NOMO-1 treated with dmso at 0.1 percent for 144 hours (cell line): ENCODE measurements around the gene SPATA2L.
"Not testable (repeated sequence)": the region's sequence is repeated elsewhere in the genome, so short reads cannot be mapped to it uniquely, and the experiment has no call there.

Experiments used
- DNase-seq: peaks from one replicate; lab custom pipeline; 2025; ENCODE audit not compliant: unreplicated experiment; lab: John Stamatoyannopoulos, UW

Gene SPATA2L

DNA sequence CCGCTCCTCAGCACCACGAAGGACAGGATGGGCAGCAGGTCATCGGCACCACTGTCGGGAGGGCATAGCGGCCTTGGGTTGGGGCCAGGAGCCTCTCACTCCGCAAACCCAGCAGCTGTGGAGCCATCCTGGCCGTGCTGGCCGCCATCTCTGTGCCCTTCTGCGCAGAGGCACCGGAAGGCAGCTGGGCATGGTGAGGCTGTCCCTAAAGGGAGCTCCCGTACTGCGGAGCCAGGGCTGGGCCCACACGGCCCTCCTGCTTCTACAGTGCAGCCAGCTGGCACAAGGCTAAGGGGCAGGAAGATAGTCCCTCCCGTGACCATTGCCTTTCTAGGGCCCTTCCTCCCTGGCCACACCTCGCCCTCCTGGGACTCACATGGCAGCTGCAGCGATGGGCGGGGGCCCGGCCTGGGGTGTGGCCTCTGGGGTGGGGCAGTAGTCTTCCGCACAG lies 7.0 kb upstream of the SPATA2L start:
- no peak for DNase-seq

DNA sequence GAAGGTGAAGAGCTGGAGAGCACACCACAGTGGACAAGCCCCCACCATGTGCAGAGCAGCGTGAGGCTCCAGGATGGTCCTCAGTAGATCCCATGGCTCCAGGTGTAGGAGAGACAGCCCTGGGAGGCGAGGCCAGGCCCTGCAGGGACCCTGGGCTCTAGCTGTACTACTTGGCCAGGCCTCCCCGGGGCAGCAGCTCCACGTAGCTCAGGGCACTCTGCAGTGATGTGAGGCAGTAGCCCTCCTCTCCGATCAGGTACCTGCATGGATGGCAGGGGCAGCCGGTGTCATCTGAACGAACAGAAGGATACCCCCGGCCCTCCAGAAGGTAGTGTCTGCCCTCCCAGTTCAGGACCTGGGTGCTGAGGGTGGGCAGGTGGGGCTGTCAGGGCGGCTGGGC lies 6.2 kb upstream of the SPATA2L start:
- DNase-seq: no peak

DNA sequence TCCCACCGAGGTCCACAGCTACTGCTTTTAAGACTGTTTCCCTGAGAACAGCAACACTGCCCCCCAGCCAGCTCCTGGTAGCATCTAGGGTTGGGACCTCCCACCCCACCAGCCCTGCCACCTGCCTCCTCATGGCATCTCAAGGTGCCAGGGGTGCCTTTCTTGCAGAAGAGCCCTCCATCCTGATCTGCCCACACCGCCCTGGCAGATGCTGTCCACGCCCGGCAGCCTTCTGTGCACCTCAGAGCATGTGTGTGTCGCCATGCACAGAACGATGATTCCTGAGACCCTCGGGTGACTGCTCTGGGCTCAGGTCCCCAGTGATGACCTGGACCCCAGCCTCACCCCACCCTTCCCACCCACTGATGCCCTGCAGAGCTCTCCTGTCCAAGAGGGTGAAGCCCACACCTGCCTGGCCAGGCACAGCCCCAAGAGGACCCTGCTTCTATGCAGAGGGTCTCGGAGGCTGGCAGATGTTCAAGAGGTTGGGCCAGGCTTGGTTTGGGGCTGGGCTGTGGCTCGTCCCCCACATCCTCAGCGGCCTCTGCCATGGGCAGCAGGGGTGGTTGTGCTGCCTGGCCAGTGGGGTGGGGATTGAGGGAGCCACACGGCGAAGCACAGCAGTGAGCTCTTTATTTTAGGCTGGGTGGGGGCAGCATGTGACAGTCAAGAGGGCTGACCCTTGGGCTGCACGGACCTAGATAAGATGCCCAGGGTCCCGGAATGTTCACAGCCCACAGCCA lies 5.2 kb upstream of the SPATA2L start:
- no peak for DNase-seq

DNA sequence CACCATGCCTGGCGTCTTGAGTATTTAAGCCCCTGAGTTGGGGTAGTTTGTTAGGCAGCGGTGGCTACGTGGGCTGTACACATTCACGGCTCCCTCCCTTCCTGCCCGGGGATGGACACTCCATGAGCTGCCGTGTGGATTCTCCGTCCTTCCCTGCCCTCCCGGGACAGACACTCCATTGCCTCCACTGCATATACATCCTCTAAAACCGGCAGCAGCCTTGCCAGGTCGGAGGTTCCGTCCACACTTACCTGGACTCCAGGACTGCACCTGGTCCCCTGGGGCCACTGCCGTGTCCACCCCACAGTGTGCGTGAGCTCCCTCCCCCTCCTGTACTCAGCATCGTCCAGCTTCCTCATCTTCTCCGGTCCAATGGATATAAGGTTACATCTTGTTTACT lies 3.5 kb upstream of the SPATA2L start:
- no peak for DNase-seq

DNA sequence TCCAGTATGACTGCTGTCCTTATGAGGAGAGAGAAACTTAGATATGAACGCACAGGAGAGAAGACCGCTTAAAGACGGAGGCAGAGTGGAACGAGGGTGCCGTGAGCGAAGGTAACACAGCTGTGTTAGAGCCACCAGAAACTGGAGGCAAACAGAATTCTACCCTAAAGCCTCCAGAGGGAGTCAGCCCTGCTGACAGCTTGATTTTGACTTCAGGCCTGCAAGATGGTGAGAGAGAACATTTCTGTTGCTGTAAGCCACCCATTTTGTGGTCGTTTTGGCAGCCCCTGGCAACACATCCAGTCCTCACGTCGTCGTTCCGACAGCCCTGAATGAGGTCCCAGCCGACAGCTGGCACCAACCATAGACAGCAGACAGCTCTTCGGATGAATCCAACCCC lies 2.8 kb upstream of the SPATA2L start:
- DNase-seq: no peak

DNA sequence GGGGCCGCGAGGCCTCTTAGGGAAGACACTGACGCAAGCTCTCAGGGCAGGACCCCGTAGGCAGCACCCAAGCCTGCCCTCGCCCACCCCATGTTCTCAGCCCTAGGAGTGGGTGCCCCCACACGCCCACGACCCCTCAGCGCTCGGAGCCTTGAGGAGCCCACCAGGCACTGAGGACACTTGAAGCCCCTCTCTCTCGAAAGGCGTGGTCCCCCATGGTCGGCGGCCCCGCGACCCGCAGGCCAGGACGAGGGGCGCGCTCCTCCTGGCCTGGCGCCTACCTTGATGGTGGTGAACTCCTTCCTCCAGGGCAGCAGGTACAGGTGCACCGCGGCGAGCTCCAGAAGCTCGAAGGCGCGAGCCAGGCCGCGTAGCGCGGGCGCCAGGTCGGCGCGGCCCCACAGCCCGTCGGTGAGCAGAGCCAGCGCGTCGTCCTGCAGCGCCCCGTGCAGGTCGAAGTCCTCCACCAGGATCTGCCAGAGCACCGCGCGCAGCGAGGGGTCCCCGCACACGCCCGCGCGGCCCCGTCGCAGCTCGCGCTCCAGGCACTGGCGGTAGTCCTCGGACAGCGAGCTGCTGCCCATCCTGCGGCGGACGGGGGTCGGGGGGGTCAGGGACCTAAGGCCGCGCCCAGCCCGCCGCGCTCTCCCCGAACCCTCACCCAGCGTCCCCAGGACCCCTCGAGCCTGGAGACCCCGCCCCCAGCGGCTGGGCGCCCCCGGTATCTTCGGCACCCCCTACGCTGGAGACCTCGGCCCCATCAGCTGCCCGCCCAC lies 668 bp downstream of the SPATA2L start:
- DNase-seq: no peak

DNA sequence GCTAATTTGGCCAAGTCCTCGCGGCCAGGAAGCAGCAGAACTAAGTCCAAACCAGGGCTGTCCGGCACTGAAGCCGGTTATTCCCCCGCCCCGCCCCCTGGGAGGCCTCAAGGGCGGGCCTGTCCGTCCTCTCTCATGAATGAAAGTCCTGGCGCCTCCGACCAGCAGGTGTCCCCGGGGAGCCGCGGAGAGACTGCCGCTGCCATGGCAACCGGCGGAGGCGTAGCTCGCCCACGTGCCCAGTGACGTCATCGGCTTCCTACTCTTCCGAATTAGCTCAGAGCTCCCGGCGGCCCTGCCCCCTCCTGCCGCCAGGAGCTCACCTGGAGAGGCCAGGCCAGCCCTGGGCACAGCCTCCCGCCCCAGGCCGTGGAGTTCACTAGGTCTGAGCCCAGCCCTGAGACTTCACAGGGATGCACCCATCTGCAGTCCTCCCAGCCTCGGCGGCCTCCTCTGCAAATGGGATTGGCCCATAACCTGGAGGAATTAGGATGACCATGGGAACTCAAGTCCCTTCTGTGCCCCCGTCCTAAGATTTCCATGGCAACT lies 1.3 kb downstream of the SPATA2L start:
- peak; percentile 94 for DNase-seq

DNA sequence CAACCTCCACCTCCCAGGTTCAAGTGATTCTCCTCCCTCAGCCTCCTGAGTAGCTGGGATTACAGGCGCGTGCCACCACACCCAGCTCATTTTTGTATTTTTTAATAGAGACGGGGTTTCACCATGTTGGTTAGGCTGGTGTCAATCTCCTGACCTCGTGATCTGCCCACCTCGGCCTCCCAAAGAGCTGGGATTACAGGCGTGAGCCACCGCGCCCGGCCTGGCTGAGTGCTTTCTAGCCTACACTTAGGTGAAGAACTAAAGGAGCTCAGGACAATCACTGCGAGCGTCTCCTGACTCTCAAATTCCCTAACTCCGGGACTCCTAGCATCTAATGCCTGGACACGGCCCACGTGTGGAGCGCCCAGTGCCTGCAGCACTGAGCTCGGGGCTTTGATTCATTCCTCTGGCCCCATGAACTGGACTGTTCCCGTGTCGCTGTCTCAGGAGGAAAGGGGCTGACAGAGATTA lies 1.8 kb downstream of the SPATA2L start:
- not testable (repeated sequence) for DNase-seq

DNA sequence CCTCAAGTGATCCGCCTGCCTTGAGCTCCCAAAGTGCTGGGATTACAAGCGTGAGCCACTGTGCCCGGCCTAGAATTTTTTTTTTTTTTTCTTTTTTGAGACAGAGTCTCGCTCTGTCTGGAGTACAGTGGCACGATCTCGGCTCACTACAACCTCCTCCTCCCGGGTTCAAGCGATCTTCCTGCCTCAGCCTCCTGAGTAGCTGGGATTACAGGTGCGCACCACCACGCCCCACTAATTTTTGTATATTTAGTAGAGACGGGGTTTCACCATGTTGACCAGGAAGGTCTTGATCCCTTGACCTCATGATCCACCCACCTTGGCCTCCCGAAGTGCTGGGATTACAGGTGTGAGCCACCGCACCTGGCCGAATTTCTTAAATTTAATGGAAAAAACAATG lies 2.8 kb downstream of the SPATA2L start:
- not testable (repeated sequence) for DNase-seq

DNA sequence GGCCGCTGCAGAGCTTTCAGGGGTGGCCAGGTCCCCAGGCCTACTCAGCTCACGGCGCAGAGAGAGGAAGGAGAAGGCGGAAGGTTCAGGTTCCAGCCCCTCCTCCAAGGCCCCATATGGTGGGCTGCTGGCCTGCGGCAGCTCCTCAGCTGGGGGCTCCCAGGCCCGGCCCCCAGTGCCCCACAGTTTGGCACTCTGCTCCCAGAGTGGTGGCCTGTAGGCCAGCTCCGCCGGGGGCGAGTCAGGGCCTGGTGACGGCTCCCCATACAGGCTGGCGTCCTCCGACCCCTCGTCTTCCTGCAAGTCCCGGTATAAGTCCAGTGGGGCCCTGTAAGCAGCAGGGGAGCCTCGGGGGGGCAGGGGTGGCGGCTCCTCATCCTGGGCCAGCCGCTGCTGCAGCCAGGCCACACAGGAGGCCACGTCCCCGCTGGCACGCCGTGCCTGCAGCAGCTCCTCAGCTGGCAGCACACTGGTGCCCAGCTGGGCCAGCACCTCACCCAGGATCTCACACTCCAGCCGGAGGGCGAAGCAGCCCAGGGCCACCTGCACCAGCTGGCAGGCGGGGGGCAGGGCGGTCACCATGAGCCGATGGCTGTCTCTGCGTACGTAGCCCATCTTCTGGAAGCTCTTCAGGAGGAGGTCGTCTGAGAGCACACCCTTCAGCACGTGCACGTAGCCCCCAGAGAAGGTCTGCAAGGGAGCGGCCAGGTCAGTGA lies 3.7 kb downstream of the SPATA2L start:
- no peak for DNase-seq

DNA sequence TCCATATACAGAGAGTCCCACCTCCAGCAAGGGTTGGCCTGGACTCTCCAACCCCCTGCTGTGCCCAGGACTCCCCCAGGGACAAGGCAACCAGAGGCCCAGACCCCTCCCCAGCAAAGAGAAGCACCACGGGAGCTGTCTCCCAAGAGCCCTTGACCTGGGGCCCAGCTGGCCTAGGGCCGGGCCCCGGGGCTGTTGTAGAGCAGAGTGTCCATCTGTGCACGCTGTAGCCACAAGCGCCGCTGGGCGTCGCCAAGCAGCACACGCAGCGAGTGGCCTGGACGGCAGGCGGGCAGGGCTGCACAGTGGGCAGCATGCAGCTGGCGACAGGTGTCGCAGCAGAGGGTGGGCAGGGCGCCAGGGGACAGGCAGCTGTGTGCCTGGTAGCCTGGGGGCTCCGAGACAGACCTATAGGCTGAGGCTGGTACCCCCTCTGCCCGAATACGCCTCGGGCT lies 4.3 kb downstream of the SPATA2L start:
- no peak for DNase-seq

DNA sequence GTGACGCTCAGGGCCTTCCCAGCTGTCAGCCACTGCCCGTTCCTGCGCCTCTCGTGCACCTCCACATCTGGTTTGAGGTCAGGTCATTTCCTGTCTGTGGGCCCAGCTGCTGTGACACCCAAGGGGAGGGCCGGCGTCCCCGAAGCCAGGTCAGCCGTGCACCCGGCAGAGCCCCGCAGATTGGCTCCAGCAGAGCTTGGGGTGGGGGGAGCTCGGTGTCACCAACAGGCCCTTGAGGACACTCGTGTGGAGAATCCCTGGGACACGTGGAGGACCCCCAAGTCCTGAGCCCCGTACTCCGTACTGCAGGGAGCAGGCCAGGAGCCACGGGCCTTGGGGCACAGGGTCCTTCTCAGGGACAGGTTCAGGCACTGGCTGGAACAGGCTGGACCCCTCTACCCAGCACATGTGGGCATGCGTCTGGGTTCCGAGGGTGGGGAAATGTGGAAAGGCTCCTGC lies 4.8 kb downstream of the SPATA2L start:
- no peak for DNase-seq

DNA sequence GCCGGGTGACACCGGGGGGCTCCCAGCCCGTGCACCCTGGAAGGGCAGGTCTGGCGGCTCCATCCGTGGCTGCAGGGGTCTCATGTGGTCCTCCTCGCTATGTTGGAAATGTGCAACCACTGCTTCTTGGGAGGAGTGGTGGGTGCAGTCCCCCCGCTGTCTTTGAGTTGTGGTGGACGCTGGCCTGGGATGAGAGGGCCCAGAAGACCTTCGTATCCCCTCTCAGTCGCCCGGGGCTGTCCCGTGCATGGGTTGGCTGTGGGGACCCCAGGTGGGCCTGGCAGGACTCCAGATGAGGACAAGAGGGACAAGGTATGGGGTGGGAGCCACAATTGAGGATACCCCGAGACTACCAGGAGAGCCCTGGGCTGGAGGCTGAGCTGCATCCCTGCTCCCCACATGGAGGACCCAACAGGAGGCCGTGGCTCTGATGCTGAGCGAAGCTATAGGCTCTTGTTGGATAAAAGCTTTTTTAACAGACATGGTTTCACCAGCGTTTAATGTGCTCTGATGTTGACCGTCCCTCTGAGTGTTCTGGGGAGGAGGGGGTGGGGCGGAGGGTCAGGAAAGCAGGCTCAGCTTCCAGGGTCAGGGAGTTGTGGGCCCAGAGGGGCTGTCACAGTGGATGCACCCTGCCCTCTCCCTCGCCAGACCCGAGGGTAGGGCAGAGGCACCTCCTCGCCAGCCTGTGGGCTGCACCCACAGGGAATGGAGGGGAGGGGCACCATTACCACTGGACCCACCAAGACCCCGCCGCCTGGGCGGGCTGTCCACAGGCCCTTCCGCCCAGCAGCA lies 5.4 kb downstream of the SPATA2L start:
- DNase-seq: no peak

DNA sequence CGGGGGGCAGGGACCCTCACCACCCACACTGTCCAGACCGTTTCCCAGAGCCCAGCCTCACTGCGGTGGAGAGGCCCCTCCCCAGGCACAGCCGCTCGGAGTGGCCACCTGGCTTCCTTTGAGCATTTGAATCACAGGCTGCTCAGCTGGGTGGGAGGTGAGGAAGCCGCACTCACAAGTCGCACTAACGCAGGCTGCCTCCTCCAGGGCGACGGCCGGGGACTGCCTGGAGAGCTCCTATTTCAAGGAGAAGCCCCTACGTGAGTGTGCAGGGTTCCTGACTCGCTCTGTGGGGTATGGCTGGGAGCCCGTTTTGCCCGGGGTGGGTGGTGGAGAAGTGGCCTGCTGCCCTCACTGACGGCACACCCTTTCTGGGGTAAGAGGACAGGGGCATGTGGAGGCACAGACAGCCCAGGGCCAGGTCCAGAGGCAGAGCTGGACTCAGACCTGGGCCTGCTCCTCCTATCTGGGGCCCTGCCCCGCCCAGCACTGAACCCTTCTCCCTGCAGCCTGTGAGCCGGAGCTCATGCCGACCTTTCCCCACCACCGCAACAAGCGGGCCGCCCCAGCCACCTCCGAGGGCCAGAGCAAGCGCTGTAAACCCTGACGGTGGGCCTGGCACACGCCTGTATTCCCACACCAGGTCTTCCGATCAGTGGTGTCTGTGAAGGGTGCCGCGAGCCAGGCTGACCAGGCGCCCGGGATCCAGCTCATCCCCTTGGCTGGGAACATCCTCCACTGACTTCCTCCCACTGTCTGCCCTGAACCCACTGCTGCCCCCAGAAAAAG lies 6.2 kb downstream of the SPATA2L start:
- no peak for DNase-seq

DNA sequence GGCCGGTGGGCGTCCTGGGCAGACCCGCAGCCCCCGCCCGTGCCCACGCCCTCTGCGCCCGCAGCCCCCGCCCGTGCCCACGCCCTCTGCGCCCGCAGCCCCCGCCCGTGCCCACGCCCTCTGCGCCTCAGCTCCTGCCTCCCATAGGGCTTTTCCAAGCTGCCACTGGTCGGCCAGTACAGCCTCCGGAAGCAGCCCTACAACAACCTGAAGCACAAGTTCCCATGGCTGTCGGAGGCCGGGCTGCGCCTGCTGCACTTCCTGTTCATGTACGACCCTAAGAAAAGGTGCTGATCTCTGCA lies 6.8 kb downstream of the SPATA2L start:
- not testable (repeated sequence) for DNase-seq

DNA sequence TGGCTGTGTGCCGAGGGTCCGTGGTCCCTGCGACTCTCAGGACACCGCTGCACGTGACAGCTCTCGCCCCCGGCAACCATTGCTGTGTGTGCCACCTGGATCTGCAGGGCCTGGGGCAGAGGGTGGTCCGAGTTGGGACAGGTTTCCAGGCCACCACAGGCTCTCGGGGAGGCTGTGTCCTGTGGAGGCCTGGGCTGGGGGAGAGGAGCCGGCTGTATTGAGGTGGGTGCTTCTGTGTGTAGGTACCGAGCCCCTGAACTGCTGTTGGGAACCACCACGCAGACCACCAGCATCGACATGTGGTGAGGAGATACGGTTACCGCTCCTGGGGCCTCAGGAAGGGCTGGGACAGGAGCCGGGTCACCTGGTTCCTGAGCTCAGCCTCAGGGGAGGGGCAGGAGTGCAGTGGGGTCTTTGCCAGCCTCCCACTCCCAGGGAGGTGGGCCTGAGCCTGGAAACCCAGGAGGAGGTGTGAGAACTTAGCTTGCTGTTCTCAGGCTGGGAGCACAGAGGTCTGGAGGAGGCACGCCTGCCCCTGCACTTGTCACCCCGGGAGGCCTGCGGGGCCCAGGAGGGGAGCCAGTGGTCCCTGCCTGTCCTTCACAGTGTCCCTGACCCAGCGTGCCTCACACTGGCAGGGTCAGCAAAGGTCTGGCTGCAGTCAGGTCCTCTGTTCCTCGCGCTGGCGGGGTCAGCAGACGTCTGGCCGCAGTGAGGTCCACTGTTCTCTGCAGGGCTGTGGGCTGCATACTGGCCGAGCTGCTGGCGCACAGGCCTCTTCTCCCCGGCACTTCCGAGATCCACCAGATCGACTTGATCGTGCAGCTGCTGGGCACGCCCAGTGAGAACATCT lies 7.3 kb downstream of the SPATA2L start:
- no peak for DNase-seq

DNA sequence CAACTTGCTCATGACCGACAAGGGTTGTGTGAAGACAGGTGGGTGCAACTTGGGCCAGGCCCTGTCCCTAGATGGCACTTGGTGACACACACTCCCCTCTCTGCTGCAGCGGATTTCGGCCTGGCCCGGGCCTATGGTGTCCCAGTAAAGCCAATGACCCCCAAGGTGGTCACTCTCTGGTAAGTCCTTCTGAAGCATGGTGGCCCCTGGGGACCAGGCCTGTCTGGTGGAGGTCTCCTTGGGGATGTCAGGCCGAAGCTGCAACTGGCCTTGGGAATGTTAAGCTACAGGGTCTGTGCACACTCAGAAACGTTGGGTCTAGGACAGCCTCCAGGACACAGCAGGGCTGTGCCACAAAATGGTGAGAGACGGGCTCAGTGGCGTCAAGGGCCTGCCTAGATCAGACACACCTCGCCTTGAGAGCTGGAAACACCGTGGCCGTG lies 8.2 kb downstream of the SPATA2L start:
- DNase-seq: no peak

DNA sequence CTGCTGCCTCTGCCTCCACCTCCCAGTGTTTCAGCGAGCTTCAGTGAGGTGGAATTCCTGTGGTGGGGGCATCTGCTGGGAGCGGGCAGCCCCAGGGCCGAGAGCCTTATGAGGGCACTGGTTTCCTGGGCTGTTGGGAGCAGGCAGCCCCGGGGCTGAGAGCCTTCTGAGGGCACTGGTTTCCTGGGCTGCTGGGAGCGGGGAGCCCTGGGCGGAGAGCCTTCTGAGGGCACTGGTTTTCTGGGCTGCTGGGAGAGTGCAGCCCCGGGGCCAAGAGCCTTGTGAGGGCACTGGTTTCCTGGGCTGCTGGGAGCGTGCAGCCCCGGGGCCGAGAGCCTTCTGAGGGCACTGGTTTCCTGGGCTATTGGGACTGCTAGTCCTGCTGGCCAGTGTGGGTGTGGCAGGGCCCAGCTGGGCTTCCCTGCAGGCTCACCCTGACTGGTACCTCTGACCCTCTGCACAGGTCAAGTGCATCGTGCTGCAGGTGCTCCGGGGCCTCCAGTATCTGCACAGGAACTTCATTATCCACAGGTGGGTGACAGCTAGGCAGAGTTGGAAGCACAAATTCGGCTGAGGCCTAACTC lies 9.4 kb downstream of the SPATA2L start:
- no peak for DNase-seq
